VCaP (cell line): Measurements from ENCODE around the gene SLC25A29.

Source experiments
- H3K27ac ChIP-seq: fragments of 450-650 bp; 2 replicates; pipeline ENCODE4 v1.5.1; 2017
- TF ChIP-seq, protein P1 (sequence below): fragments of 450-650 bp; conservative IDR thresholded peaks from 2 replicates; pipeline ENCODE4 v1.5.1; 2017; ENCODE audit warnings: mild to moderate bottlenecking, moderate library complexity

SLC25A29 gene

DNA sequence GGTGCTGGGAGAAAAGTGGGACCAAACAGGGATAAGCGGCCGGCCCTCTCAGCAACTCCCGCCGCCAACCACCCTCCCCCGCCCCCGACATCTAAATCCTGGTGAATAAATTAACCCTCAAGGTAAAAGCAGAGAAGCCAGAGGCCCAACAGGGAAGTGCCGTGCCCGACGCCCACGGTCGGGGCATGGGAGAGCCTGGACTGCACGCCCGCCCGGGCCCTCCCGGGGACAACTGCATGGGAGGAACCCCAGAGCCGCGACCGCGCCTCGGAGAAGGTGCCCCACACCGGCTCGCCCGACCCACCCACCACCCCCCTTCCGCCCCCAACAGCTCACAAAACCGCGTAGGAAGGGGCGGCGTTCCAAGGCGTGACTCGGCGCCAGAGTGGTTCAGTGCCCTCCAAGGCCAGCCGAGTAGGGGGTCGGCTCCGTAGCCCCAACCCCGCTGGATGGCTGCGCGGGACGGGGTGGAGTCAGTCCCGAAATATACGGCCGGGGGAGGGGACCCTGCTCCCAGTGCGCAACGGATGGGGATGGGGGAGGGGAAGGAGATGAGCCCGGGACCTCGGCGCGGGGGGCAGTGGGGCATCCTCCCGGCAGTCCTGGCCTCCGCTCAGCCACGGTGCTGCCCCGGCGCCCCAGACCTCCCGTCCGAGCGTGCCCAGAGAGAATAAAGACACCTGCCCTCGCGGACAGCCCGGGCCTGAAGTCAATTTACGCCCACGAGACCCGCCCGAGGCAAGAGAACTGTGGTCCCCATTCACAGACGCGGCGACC is 732 bp downstream of the SLC25A29 start:
- H3K27ac ChIP-seq, result peak overlapping the region; percentile 86
- TF ChIP-seq, protein P1, sequence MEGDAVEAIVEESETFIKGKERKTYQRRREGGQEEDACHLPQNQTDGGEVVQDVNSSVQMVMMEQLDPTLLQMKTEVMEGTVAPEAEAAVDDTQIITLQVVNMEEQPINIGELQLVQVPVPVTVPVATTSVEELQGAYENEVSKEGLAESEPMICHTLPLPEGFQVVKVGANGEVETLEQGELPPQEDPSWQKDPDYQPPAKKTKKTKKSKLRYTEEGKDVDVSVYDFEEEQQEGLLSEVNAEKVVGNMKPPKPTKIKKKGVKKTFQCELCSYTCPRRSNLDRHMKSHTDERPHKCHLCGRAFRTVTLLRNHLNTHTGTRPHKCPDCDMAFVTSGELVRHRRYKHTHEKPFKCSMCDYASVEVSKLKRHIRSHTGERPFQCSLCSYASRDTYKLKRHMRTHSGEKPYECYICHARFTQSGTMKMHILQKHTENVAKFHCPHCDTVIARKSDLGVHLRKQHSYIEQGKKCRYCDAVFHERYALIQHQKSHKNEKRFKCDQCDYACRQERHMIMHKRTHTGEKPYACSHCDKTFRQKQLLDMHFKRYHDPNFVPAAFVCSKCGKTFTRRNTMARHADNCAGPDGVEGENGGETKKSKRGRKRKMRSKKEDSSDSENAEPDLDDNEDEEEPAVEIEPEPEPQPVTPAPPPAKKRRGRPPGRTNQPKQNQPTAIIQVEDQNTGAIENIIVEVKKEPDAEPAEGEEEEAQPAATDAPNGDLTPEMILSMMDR, result no peak

DNA sequence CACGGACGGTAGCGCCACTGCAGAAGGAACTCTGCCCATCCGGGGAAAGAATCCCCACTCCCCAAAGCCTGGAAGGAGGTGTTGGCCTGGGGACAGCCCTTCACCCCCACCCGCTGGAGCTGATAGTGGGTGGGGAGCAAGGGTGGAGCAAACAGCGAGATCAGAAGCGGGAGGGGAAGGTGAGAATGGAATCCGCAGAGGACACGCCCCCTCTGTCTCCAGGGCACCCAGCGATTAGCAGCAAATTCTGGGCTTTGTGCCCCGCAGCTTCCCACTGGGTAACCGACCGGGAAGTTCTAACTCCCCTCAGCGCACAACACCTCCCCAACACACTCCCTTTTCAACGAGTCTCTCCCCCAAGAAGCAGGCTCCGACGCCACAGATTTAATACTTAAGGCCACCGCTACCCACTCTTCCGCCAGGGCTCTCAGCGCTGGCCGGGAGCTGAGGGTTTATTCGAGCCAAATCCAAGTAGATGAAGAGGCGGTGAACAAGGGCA is 1.4 kb downstream of the SLC25A29 start:
- TF ChIP-seq, protein P1, result no peak
- peak overlapping the region; percentile 86 for H3K27ac ChIP-seq

DNA sequence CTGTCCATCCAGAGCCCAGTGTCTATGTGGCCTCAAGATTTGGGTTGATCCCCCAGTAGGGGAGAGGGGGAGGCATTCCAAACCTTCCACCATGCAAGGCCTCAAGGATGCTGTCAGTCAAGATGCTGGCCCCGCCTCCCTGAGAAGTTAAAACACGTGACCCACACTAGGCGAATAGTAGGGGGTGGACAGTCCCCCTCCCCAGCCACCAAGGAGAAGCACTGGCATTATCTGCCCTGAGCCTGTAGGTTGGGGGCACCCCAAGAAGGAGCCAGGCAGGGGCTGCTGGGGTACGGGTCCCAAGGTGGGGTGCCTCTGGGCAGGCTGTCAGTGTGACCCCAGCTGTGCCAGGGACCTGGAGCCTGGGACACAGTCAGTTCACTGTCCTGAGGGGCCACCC is 2.3 kb downstream of the SLC25A29 start:
- H3K27ac ChIP-seq, result peak overlapping the region; percentile 86
- TF ChIP-seq, protein P1, result no peak

DNA sequence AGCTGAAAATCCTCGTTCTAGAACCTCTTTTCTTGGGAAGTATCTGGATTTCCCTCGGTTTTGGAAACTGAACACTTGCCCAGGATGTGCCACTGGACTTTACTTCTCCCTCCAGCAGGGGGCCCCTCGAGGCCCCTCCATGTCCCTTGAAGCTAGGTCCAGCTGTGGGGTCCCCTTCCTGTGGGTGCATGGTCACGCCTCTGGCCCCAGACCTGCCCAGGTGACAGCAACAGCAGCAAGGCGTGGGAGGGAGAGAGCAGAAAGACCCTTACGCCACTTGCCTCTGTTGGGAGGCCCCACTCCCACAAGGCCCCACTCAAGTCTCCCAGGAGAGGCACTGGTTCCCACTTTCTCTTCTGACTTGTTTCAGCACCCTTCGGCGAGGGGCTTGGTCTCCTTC is 3.1 kb downstream of the SLC25A29 start:
- peak overlapping the region; percentile 86 for H3K27ac ChIP-seq
- TF ChIP-seq, protein P1, result peak; percentile 59

DNA sequence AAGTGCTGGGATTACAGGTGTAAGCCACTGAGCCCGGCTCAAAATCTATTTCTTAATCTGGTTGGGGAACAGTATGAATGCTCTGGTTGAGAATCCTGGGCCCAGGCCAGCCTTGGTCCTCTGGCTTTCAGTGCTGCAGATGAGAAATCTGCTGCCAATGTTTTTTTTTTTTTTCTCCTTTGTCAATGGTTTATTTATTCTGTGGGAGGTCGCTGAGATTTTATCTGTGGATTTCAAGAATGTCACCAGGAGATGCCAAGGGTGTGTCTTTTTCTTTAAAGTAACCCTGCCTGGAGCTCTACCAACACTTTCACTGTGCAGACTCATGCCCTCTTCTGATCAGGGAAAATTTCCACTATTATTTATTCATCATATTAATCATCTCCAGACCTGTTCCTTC is 3.6 kb downstream of the SLC25A29 start:
- TF ChIP-seq, protein P1, result no peak
- peak overlapping the region; percentile 86 for H3K27ac ChIP-seq

DNA sequence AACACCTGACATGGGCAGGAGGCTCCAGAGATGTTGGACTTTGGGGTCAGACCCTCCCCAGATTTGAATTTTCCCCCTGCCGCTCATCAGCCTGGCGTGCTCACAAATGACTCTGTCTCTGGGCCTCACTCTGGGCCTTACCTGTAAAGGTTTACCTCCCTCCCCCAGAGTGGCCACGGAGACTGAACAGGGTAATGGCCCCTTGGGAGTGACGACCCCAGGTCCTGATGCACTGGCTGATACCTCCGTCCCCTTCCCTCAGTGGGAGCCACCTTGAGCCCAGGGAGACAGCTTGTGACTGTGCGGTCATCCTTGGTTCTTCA is 7.0 kb downstream of the SLC25A29 start:
- no peak overlapping the region for H3K27ac ChIP-seq
- TF ChIP-seq, protein P1, result no peak

DNA sequence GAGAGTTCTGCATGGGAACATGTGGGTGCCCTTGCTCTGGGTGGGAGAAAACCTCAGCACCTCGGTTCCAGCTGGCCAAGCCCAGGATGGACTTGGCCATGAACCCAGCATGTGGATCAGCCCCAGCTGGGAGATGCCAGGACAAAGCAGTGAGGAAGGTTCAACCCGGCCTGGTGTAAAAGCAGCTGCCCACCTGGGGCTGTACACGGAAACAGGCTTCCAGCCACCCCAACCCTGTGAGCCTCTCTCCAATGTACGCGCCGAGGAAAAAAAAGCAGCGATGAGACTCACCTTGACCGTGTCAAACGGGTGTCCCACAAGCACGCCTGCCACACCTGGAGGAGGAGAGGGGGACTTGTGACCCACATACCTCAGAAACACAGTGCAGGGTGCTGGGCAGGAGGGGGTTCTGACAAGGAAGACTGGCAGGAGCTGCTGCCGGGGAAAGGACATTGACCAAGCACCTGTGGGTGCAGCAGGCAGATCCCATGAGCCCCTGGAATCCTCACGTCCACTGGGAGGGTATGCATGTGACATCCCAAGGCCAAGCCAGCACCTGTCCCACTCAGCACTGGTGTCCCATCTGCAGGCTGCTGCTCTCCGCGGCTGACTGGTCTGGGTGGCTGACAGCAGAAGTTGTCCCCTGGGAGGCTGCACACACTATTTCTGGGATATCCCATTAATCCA is 7.5 kb downstream of the SLC25A29 start:
- TF ChIP-seq, protein P1, result no peak

More for the DNA sequence above, 7.5 kb downstream of the SLC25A29 start:
- H3K27ac ChIP-seq, result no peak overlapping the region
